Activated naive CD4-positive, alpha-beta T cell treated with anti-CD3 and anti-CD28 coated beads, Interleukin-2, amount 10 ng/mL, durations not matched to agents 7 days and 5 days (primary cell): ENCODE measurements around the gene HOXA2.

Experiments
- CTCF ChIA-PET: fragments of 350-600 bp; sonication (Branson Sonifier 250); formaldehyde crosslinking; loops from one replicate; lab custom pipeline; 2021; ENCODE audit warnings: antibody characterized with exemption; lab: Charles Lee
- DNase-seq: peaks from one replicate; pipeline ENCODE4 v3.0.0-alpha.2; 2020
- H3K27ac Mint-ChIP-seq: one replicate; pipeline ENCODE4 v1.8.0; 2021; ENCODE audit warnings: mild to moderate bottlenecking, moderate library complexity, mixed read lengths
- H3K27me3 Mint-ChIP-seq: one replicate; pipeline ENCODE4 v1.8.0; 2021; ENCODE audit warnings: mild to moderate bottlenecking, mixed read lengths
- H3K36me3 Mint-ChIP-seq: one replicate; pipeline ENCODE4 v1.8.0; 2021; ENCODE audit warnings: mixed read lengths
- H3K4me1 Mint-ChIP-seq: one replicate; pipeline ENCODE4 v1.8.0; 2021; ENCODE audit warnings: mixed read lengths
- H3K4me3 Mint-ChIP-seq: one replicate; pipeline ENCODE4 v1.8.0; 2021; ENCODE audit warnings: mild to moderate bottlenecking, moderate library complexity, mixed read lengths
- H3K9me3 Mint-ChIP-seq: one replicate; pipeline ENCODE4 v1.8.0; 2021; ENCODE audit warnings: mixed read lengths

Gene HOXA2

DNA sequence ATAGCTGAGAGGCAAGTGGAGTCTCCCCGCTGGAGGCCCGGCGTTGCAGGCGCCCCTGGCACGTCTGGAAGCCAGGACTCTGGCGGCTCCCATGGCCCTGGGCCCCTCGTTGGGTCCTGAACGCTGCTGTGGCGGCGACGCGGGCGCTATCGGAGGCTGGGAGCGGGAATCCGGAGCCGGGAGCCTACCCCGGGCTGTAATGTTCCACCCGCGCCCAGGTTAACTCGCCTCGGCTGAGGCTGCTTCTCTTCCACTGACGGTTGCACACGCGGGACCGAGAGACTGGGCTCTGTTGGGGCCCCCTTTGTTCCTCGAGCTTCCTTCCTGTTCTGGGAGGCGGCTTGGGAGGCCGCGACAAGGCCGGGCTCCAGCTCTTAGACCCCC, 42.3 kb upstream of the HOXA2 start:
- DNase-seq = no peak
- Mint-ChIP-seq H3K27ac (no peak overlapping the region), H3K27me3 (peaks cover 79% of the 10 kb centered on the region), H3K36me3 (no peaks in the 10 kb centered on the region), H3K4me3 (no peak overlapping the region), H3K9me3 (no peaks in the 10 kb centered on the region), H3K4me1 (peaks cover 6% of the 10 kb centered on the region)
- CTCF ChIA-PET = interaction anchor here (1.0 kb wide), 1 partner anchor 479 kb away, joined by 3 read pairs; no protein-coding TSS in a partner anchor

DNA sequence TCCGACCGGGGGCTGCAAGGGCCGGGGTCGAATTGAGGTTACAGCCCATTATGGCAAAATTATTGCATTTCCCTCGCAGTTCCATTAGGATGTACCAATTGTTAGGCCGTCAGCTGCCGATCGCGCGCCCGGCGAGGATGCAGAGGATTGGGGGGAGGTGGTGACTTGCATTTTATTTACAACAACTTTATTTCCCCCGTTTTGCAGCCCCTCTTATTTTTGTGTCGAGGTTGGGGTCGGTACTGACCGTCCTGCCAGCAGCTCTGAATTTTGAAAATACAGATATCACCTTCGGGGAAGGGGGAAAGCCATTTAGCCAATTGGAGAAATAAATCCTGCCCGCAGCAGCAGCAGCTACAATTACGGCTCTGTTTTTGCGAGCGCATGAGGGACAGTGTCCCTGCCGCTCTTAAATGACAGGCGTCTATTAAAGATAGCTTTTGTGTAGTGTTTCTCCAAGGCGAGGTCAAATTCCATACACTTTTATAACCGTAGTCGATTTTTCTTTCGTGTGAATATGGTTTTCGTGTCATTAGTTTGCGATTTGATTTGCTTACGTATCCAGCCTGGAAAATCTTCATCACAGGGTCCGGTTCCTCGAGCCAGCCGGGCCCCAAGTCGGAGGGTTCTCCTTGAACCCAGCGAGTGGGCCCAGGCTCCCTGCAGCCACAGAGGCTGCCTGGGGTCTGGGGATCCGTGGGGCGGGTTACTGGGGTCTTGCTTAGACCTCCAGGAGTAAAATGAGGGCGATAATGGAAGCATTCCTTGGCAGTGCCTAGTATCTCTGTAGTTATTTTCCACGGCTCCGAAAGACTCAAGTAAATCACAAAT, 41.7 kb upstream of the HOXA2 start:
- no peak for DNase-seq
- H3K4me1 Mint-ChIP-seq = peaks cover 6% of the 10 kb centered on the region
- H3K36me3 Mint-ChIP-seq = no peaks in the 10 kb centered on the region
- no peak overlapping the region for H3K4me3 Mint-ChIP-seq
- H3K27ac Mint-ChIP-seq = no peak overlapping the region
- CTCF ChIA-PET = interaction anchor here (0.6 to 1.0 kb wide), 2 partner anchors 462 to 479 kb away, joined by 3 read pairs; no protein-coding TSS in a partner anchor
- H3K27me3 Mint-ChIP-seq = peaks cover 73% of the 10 kb centered on the region
- H3K9me3 Mint-ChIP-seq = no peaks in the 10 kb centered on the region

DNA sequence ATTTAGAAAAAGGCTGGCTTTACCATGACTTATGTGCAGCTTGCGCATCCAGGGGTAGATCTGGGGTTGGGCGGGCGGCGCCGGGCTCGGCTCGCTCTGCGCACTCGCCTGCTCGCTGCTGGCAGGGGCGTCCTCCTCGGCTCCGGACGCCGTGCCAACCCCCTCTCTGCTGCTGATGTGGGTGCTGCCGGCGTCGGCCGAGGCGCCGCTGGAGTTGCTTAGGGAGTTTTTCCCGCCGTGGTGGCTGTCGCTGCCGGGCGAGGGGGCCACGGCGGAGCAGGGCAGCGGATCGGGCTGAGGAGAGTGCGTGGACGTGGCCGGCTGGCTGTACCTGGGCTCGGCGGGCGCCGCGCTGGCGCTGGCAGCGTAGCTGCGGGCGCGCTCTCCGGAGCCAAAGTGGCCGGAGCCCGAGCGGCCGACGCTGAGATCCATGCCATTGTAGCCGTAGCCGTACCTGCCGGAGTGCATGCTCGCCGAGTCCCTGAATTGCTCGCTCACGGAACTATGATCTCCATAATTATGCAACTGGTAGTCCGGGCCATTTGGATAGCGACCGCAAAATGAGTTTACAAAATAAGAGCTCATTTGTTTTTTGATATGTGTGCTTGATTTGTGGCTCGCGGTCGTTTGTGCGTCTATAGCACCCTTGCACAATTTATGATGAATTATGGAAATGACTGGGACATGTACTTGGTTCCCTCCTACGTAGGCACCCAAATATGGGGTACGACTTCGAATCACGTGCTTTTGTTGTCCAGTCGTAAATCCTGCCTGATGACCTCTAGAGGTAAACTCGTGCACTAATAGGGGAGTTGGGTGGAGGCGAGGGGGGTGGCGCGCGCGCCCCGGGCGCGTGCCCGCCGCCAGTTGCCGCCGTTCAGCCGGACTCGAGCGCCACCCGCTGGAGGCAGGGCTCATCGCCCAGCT, 40.8 kb upstream of the HOXA2 start, which contains the start of gene HOXA5:
TSS of gene HOXA5 (minus strand) at position 659 of the 927 bp plus-strand sequence. CDS start at position 585, 74 bp downstream.
- Mint-ChIP-seq H3K4me3 (no peak within 1 kb of the TSS), H3K27me3 (peaks cover 72% of the 10 kb centered on the region), H3K36me3 (no peaks in the 10 kb centered on the region), H3K27ac (no peak within 1 kb of the TSS), H3K9me3 (no peaks in the 10 kb centered on the region), H3K4me1 (peaks cover 3% of the 10 kb centered on the region)
- DNase-seq = no peak
- CTCF ChIA-PET = interaction anchor here (0.6 to 1.0 kb wide), 3 partner anchors 290 to 478 kb away, joined by 3 read pairs; no protein-coding TSS in a partner anchor

DNA sequence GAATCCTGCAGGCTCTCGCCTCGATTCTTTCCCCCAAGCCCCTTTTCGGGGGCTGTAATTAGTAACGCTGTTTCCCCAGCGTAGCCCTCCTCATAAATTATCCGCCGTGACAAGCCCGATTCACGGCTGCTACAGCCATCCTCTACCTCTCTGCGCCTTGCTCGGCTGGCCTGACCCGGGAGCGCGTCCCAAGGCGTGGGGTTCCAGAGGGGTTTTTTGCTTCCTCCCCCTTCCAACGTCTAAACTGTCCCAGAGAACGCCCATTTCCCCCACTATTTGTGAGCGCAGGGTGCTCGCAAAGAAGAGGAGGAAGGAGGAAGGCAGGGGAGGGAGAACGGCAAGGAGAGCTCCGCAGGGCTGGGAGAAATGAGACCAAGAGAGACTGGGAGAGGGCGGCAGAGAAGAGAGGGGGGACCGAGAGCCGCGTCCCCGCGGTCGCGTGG, 40.1 kb upstream of the HOXA2 start:
- CTCF ChIA-PET = interaction anchor here (0.9 kb wide), 1 partner anchor 289 kb away, joined by 3 read pairs; no protein-coding TSS in a partner anchor
- Mint-ChIP-seq H3K36me3 (no peaks in the 10 kb centered on the region), H3K27me3 (peaks cover 69% of the 10 kb centered on the region), H3K4me1 (no peaks in the 10 kb centered on the region), H3K4me3 (no peak overlapping the region), H3K27ac (no peak overlapping the region), H3K9me3 (no peaks in the 10 kb centered on the region)
- DNase-seq = no peak

DNA sequence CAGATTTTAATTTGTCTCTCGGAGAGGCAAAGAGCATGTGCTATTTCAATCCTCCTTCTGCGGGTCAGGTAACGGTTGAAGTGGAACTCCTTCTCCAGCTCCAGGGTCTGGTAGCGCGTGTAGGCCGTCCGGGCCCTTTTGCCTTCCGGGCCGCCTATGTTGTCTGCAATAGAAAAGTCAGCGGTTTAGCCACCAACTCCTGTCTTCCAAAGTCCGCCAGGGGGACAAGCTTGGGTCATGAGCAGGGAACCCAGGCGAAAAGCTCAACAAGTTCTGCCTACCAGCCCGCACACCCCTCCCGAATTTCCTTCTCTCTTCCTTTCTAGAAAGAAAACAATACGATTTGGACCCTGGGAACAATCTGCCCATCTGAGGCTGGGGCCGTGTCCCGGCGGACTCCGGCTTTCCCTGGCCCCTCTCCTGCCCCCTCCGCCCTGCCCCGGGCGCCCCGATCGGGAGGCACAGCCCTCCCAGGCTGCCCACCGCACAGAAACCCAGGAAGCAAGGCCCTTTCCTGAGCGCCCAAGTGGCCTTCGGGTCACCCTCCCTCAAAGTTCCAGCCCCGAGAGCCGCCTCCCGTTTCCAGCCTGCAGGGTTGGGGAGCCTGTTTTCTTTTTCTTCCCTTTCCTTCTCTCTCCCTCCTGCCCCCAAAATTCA, 39.6 kb upstream of the HOXA2 start:
- no peaks in the 10 kb centered on the region for H3K9me3 Mint-ChIP-seq
- no peak overlapping the region for H3K4me3 Mint-ChIP-seq
- DNase-seq = no peak
- H3K27me3 Mint-ChIP-seq = peaks cover 69% of the 10 kb centered on the region
- H3K4me1 Mint-ChIP-seq = no peaks in the 10 kb centered on the region
- CTCF ChIA-PET = no interaction called here
- H3K27ac Mint-ChIP-seq = no peak overlapping the region
- no peaks in the 10 kb centered on the region for H3K36me3 Mint-ChIP-seq

DNA sequence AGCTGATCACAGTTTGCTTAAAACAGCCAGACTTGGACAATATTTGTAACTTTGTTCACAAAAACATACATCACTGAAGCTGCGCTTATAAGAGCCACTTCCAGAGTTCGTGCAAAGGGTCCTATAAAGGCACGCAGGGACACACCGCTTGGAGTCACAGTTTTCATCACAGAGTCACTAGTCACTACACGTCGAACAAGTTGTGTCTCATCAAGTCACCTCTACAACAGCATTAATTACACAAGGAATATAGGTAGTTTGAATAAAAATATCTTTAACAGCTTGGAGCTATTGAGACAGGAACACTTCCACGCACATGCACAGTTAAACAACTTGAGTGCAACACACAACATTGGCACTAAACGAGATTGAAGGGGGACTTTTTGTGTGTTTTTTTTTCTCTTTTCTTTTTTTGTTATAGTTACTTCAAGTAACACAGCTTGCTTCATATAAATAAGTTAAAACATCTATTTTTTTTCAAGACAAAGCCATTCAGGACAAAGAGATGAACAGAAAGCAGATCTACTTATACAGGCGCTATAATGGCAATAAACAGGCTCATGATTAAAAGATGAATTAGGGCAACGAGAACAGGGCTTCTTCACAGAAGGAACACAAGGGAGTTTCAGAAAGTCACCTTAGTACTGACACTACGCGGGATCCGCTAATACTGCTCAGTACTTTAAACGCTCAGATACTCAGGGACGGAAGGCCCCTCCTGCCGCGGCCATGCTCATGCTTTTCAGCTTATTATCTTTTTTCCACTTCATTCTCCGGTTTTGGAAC, 38.8 kb upstream of the HOXA2 start:
- Mint-ChIP-seq H3K4me3 (no peak overlapping the region), H3K27ac (no peak overlapping the region)

DNA sequence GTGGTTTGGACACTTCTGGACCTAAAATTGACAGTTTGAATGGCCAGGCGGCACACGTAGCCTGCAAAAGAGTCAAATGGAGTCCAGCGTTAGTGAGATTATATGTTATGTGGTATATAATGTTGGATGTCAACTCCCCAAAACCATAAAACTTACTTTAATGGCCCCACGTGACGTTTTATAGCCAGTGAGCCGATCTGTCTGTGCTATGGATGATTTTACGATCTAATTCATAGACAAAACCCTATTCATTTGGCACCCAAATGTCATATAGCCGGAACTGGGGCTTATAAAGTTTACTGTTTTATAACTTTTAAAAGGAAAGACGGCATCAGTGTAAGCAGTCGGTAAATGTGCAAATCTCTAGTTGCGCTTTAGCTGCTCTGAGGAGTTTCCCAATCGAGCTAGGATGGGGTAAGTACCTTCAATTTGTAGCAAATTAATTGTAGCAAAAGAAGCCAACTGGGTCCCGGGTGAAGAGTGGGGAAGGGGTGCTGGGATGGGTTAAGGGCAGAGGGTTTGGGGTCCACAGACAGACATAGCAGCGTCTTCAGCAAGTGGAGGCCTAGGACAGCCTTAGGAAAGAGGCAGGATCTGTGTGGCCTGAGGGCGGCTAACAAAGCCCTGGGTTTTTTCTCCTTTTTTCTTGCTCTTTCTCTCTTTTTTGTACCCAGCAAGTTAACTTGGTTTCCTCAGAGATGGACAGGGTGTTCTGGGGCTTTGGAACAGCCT, 37.8 kb upstream of the HOXA2 start:
- Mint-ChIP-seq H3K4me1 (peaks cover 2% of the 10 kb centered on the region), H3K36me3 (no peaks in the 10 kb centered on the region), H3K27ac (no peak overlapping the region), H3K9me3 (no peaks in the 10 kb centered on the region), H3K4me3 (no peak overlapping the region), H3K27me3 (peaks cover 63% of the 10 kb centered on the region)
- no peak for DNase-seq
- CTCF ChIA-PET = no interaction called here

More for the DNA sequence above, 38.8 kb upstream of the HOXA2 start:
- CTCF ChIA-PET = no interaction called here
- no peak for DNase-seq
- H3K27me3 Mint-ChIP-seq = peaks cover 68% of the 10 kb centered on the region
- H3K4me1 Mint-ChIP-seq = no peaks in the 10 kb centered on the region
- no peaks in the 10 kb centered on the region for H3K36me3 Mint-ChIP-seq
- no peaks in the 10 kb centered on the region for H3K9me3 Mint-ChIP-seq

DNA sequence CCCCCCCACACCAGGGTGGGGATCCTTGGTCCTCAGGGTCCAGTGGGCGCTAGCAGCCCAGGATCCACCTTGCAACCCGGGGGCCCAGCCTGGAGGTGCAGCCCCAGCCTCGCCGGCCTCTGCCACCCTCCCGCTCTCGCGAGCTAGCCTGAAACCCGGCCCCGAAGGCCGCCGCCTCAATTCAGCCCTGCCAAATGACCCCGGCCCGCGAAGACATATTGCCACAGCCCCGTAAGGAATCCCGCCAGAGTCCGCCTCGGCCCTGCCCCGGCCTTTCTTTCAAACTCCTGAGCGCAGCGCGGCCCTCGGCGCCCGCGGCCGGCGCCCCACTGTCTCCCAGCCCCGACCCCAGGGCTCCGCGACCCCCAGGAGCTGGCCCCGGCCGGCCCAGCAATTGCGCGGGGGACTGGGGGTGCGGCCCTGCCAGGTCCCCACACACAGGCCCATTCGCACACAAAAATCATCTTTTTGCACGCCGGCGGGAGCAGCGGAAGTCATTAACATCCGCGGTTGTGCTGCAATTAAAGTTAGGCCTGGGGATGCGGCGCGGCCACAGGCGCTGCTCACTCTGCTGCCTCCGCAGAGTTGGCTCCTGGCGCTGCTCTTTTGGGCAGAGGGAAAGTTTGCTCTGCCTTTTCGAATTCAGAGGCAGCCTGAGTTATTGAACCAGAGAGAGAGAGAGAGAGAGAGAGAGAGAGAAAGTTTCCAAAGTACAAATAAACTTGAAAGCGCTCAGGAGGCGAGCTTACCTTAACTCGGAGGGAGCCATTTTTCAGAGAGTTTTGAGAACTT, 37.0 kb upstream of the HOXA2 start:
- H3K4me1 Mint-ChIP-seq = peaks cover 8% of the 10 kb centered on the region
- H3K9me3 Mint-ChIP-seq = no peaks in the 10 kb centered on the region
- H3K27me3 Mint-ChIP-seq = peaks cover 62% of the 10 kb centered on the region
- no peak for DNase-seq
- no peaks in the 10 kb centered on the region for H3K36me3 Mint-ChIP-seq
- no peak overlapping the region for H3K4me3 Mint-ChIP-seq
- CTCF ChIA-PET = no interaction called here
- H3K27ac Mint-ChIP-seq = no peak overlapping the region

DNA sequence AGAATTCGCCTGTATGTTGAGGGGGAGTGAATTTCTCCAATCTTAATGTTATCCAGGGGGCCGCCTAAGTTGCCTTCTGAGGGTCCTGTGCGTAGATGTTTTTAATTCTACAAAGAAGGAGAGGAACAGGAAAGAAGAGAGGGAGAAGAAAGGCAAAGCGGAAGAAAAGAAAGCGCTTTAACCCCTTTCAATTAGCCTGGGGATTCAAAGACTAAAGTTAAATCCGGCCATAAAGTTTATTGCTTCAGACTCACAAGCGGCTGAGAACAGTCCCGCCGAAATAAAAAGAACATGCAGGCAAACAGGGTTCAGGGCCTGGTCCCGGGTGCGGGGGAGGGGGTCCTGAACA, 36.5 kb upstream of the HOXA2 start:
- Mint-ChIP-seq H3K9me3 (no peaks in the 10 kb centered on the region), H3K27me3 (peaks cover 62% of the 10 kb centered on the region), H3K4me1 (peaks cover 14% of the 10 kb centered on the region), H3K36me3 (no peaks in the 10 kb centered on the region), H3K27ac (no peak overlapping the region), H3K4me3 (no peak overlapping the region)
- CTCF ChIA-PET = no interaction called here
- DNase-seq = no peak

DNA sequence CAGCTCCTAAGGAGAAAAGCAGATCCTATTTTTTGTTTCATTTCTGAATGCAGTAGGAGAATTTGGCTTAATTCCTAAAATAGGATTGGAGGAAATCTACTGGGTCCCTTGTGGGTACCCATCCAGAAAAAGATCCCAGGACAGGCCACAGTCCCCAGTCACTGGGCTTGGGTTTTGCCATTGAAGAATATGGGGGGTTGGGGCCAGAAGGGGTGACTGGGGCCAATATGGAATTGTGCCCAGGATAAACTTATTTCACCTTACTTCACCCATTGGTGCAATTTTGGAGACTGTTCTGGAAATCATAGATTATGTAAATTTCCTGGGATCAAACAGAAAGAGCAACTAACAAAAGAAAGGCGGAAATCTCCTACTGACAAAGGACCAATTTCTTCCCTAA, 36.0 kb upstream of the HOXA2 start:
- no peak overlapping the region for H3K4me3 Mint-ChIP-seq
- no peaks in the 10 kb centered on the region for H3K9me3 Mint-ChIP-seq
- H3K4me1 Mint-ChIP-seq = peaks cover 16% of the 10 kb centered on the region
- H3K36me3 Mint-ChIP-seq = no peaks in the 10 kb centered on the region
- CTCF ChIA-PET = no interaction called here
- H3K27ac Mint-ChIP-seq = no peak overlapping the region
- H3K27me3 Mint-ChIP-seq = peaks cover 66% of the 10 kb centered on the region
- DNase-seq = no peak

DNA sequence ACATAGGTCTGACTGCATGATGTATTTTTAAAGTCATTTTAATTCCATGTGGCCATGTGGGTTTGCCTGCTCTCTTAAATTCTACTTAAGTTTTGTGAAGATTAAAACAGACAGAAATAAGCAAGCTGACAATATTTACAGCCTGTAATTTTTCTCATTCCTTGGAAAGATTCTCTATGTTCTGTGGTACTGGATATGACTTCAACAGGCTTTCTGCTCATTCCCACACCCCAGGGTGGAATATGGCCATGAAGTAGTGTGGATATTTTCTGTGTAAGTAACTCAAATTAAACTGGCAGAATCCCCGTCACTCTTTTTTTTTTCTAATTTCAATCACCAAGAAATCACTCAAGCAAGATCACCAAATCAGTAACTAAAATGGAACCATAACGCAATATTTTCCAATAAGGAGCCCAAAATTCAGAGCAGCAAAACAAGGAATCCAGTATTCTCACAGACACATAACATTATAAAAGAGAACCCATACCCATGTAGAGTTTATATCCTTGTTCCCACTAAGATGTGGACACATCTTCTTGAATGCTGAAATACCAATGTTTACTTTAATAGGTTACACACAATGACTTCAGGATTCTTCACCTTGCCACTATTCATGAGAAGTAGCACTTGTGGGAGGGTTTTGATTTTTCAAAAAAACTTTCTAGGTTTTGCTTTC, 35.3 kb upstream of the HOXA2 start:
- DNase-seq = no peak
- Mint-ChIP-seq H3K9me3 (no peaks in the 10 kb centered on the region), H3K36me3 (no peaks in the 10 kb centered on the region), H3K4me1 (peaks cover 16% of the 10 kb centered on the region), H3K27me3 (peaks cover 66% of the 10 kb centered on the region), H3K4me3 (no peak overlapping the region), H3K27ac (no peak overlapping the region)
- CTCF ChIA-PET = interaction anchor here (0.6 kb wide), 1 partner anchor 1717 kb away, joined by 4 read pairs; no protein-coding TSS in a partner anchor

DNA sequence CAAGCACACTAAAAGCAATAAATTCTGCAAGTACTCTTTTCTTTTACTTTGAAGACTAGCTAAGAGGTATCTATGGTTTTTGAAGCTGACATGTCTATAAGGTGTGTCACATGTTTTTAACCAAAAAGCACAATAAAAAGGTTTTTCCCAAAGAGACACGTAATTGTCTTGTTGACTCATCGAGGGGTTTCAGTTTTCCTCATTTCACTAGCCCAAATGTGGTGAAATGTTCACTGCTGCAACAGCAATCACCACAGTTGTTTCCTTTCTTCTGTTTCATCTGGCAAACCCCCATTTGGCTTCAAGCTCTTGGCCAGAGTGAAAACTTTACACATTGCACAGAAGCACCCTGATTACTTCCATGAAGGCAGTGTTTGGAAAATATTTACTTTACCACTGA, 31.9 kb upstream of the HOXA2 start:
- CTCF ChIA-PET = interaction anchor here (0.6 to 0.8 kb wide), 2 partner anchors 15 to 499 kb away, joined by 3 to 4 read pairs; no protein-coding TSS in a partner anchor
- peaks cover 16% of the 10 kb centered on the region for H3K4me1 Mint-ChIP-seq

More for the DNA sequence above, 31.9 kb upstream of the HOXA2 start:
- no peak overlapping the region for H3K4me3 Mint-ChIP-seq
- H3K36me3 Mint-ChIP-seq = no peaks in the 10 kb centered on the region
- H3K27me3 Mint-ChIP-seq = peaks cover 60% of the 10 kb centered on the region
- peak overlapping the region; percentile 38 for H3K27ac Mint-ChIP-seq
- H3K9me3 Mint-ChIP-seq = no peaks in the 10 kb centered on the region
- DNase-seq = no peak
